ENCODE measurements around the gene TNIP2. TPM values are rescaled to one million over a fixed set of nuclear protein-coding genes. Genes with fewer than 3 reads are reported as not detected.

TNIP2 gene
- total RNA-seq, 1 donor from 2014 or later = 76.8 TPM

- Histone ChIP-seq H3K4me3 (ENCODE audit: low read depth, low read length) (no peak overlapping the region), H3K27me3 (ENCODE audit: control insufficient read depth, insufficient read depth, low read length) (no peaks in the 10 kb centered on the region), H3K36me3 (ENCODE audit: control insufficient read depth, insufficient read depth, low read length) (peaks cover 2% of the 10 kb centered on the region)
- DNase-seq (ENCODE audit: low read depth) = no peak
- TF ChIP-seq CTCF (IDR thresholded peaks at IDR 0.05; ENCODE audit: insufficient read depth, low read length, poor library complexity, severe bottlenecking) = no peak
Measured at GRCh38 chr4:2714918-2715317, 41.2 kb downstream of the TNIP2 start.

- H3K36me3 ChIP-seq (ENCODE audit: control insufficient read depth, insufficient read depth, low read length) = peaks cover 2% of the 10 kb centered on the region
- H3K4me3 ChIP-seq (ENCODE audit: low read depth, low read length) = no peak overlapping the region
- no peak for TF ChIP-seq CTCF (IDR thresholded peaks at IDR 0.05; ENCODE audit: insufficient read depth, low read length, poor library complexity, severe bottlenecking)
- H3K27me3 ChIP-seq (ENCODE audit: control insufficient read depth, insufficient read depth, low read length) = no peaks in the 10 kb centered on the region
- DNase-seq (ENCODE audit: low read depth) = no peak
Measured at GRCh38 chr4:2714061-2714770, 41.9 kb downstream of the TNIP2 start.

- H3K4me3 ChIP-seq (ENCODE audit: low read depth, low read length) = no peak overlapping the region
- peaks cover 2% of the 10 kb centered on the region for H3K36me3 ChIP-seq (ENCODE audit: control insufficient read depth, insufficient read depth, low read length)
- TF ChIP-seq CTCF (IDR thresholded peaks at IDR 0.05; ENCODE audit: insufficient read depth, low read length, poor library complexity, severe bottlenecking) = no peak
- H3K27me3 ChIP-seq (ENCODE audit: control insufficient read depth, insufficient read depth, low read length) = no peaks in the 10 kb centered on the region
- DNase-seq (ENCODE audit: low read depth) = no peak
Measured at GRCh38 chr4:2713337-2713736, 42.8 kb downstream of the TNIP2 start.

GRCh38 chr4:2712261-2712842 is 43.8 kb downstream of the TNIP2 start:
- peak; percentile 39 for TF ChIP-seq CTCF (IDR thresholded peaks at IDR 0.05; ENCODE audit: insufficient read depth, low read length, poor library complexity, severe bottlenecking)
- H3K27me3 ChIP-seq (ENCODE audit: control insufficient read depth, insufficient read depth, low read length) = no peaks in the 10 kb centered on the region
- no peak for DNase-seq (ENCODE audit: low read depth)
- no peak overlapping the region for H3K4me3 ChIP-seq (ENCODE audit: low read depth, low read length)
- H3K36me3 ChIP-seq (ENCODE audit: control insufficient read depth, insufficient read depth, low read length) = peaks cover 2% of the 10 kb centered on the region

GRCh38 chr4:2702770-2703169 is 53.4 kb downstream of the TNIP2 start:
- no peak for TF ChIP-seq CTCF (IDR thresholded peaks at IDR 0.05; ENCODE audit: insufficient read depth, low read length, poor library complexity, severe bottlenecking)
- DNase-seq (ENCODE audit: low read depth) = no peak
- no peaks in the 10 kb centered on the region for H3K36me3 ChIP-seq (ENCODE audit: control insufficient read depth, insufficient read depth, low read length)
- H3K27me3 ChIP-seq (ENCODE audit: control insufficient read depth, insufficient read depth, low read length) = no peaks in the 10 kb centered on the region
- no peak overlapping the region for H3K4me3 ChIP-seq (ENCODE audit: low read depth, low read length)

- Histone ChIP-seq H3K27me3 (ENCODE audit: control insufficient read depth, insufficient read depth, low read length) (no peaks in the 10 kb centered on the region), H3K36me3 (ENCODE audit: control insufficient read depth, insufficient read depth, low read length) (no peaks in the 10 kb centered on the region), H3K4me3 (ENCODE audit: low read depth, low read length) (no peak overlapping the region)
- no peak for TF ChIP-seq CTCF (IDR thresholded peaks at IDR 0.05; ENCODE audit: insufficient read depth, low read length, poor library complexity, severe bottlenecking)
- no peak for DNase-seq (ENCODE audit: low read depth)
Measured at GRCh38 chr4:2702361-2702760, 53.8 kb downstream of the TNIP2 start.
